ENCODE results near the gene CNDP1.

- TF ChIP-seq SP1 (IDR thresholded peaks at IDR 0.05) (no peak), REST (IDR thresholded peaks at IDR 0.05) (no peak), CTCF (IDR thresholded peaks at IDR 0.05; ENCODE audit: low read depth, low read length, missing input control) (no peak), RAD21 (IDR thresholded peaks at IDR 0.05) (no peak), YY1 (IDR thresholded peaks at IDR 0.05) (no peak), EGR1 (IDR thresholded peaks at IDR 0.05; ENCODE audit: low read depth in 2 of 2) (no peak), FOXA1 (IDR thresholded peaks at IDR 0.05) (no peak)
Observed at GRCh38 chr18:74533666-74534065, 634 bp upstream of the CNDP1 start.
